ENCODE results near the gene GALNT6. TPM values are rescaled to one million over a fixed set of nuclear protein-coding genes. Genes with fewer than 3 reads are reported as not detected.

GALNT6 gene
- total and polyA plus RNA-seq, 2 experiments from 2014 or later: 28.4 to 30.7 TPM

DNA sequence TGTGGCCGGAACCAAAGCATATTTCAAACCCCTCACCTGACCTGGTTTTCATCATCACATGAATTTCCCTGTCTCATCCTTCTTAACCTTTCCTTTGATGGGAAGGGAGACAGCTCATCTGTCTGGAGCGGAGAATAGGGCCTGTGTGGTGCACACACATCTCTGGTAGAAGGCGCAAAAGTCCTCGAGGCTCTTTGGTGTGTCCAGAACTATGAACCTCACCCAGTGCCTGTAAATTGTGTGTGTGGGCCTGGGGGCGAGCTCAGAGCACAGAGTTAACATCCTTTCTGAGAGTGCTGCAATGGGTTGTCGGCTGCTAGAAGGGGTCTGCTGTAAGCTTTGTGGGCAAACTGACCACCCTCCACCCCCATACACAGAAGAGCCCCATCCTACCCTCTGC, 749 bp downstream of the GALNT6 start:
- Histone ChIP-seq H4K20me1 (ENCODE audit: insufficient read depth, poor library complexity, severe bottlenecking) (no peaks in the 10 kb centered on the region), H3K4me3 (no peak overlapping the region), H3K4me2 (peak overlapping the region; percentile 96), H3K9me3 (ENCODE audit: low read depth) (no peaks in the 10 kb centered on the region), H2AFZ (peak overlapping the region; percentile 88), H3K27ac (peak overlapping the region; percentile 63), H3K36me3 (replicated peaks; ENCODE audit: insufficient read depth, low read depth) (no peaks in the 10 kb centered on the region), H3K9me2 (replicated peaks; ENCODE audit: insufficient read depth) (no peaks in the 10 kb centered on the region), H3K27me3 (no peaks in the 10 kb centered on the region), H3K79me2 (no peaks in the 10 kb centered on the region), H3K4me1 (ENCODE audit: insufficient read depth) (peaks cover 20% of the 10 kb centered on the region)
- WGBS (ENCODE audit: low lambda C conversion rate, missing lambda C conversion rate): 73% methylated on average over 6 of the region's 6 CpGs
- DNase-seq (ENCODE audit: low spot score): no peak
- TF ChIP-seq, protein P1, sequence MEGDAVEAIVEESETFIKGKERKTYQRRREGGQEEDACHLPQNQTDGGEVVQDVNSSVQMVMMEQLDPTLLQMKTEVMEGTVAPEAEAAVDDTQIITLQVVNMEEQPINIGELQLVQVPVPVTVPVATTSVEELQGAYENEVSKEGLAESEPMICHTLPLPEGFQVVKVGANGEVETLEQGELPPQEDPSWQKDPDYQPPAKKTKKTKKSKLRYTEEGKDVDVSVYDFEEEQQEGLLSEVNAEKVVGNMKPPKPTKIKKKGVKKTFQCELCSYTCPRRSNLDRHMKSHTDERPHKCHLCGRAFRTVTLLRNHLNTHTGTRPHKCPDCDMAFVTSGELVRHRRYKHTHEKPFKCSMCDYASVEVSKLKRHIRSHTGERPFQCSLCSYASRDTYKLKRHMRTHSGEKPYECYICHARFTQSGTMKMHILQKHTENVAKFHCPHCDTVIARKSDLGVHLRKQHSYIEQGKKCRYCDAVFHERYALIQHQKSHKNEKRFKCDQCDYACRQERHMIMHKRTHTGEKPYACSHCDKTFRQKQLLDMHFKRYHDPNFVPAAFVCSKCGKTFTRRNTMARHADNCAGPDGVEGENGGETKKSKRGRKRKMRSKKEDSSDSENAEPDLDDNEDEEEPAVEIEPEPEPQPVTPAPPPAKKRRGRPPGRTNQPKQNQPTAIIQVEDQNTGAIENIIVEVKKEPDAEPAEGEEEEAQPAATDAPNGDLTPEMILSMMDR (IDR thresholded peaks at IDR 0.05; ENCODE audit: poor library complexity): no peak
- TF ChIP-seq EZH2phosphoT487 (IDR thresholded peaks at IDR 0.05; ENCODE audit: low read depth, severe bottlenecking, unreplicated experiment) (no peak), EZH2 (IDR thresholded peaks at IDR 0.05; ENCODE audit: borderline replicate concordance) (no peak)

DNA sequence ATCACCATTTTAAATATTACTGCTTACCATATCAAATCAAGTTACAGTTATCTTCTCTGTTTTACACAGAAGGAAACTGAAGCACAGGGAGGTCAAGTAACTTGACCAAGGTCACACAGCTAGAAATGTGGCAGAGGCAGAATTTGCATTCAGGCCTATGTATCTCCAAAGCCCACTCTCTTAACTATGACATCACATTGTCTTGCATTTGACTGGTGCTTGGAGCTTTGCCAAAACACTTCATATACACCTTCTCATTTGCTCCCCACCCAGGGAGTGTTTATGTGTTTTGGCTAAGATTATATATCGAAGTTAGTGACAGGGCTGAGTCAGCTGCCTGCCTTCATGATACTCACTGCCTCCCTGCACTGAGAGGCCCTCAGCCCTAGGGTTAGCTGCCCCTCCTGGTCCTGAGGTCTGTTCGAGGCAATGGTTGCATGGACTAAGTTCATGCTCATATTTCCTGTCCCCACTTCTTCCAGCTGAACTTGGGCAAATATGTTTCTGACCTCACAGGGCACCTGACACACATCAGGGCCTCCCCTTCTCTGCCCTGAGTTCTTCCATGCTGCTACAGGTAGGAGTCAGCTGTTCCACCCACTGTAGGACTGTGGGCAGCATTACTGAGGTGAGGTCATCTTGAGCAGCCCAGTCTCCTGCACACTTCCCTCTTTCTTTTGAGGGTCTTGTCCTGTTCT, 1.8 kb downstream of the GALNT6 start:
- Histone ChIP-seq H3K4me3 (no peak overlapping the region), H2AFZ (no peak overlapping the region), H3K27me3 (no peaks in the 10 kb centered on the region), H3K9me2 (replicated peaks; ENCODE audit: insufficient read depth) (no peaks in the 10 kb centered on the region), H3K4me2 (peak overlapping the region; percentile 23), H3K4me1 (ENCODE audit: insufficient read depth) (peaks cover 20% of the 10 kb centered on the region), H3K9me3 (ENCODE audit: low read depth) (no peaks in the 10 kb centered on the region), H3K79me2 (no peaks in the 10 kb centered on the region), H3K36me3 (replicated peaks; ENCODE audit: insufficient read depth, low read depth) (no peaks in the 10 kb centered on the region), H4K20me1 (ENCODE audit: insufficient read depth, poor library complexity, severe bottlenecking) (no peaks in the 10 kb centered on the region), H3K27ac (peak overlapping the region; percentile 19)
- TF ChIP-seq, protein P1 (IDR thresholded peaks at IDR 0.05; ENCODE audit: poor library complexity): no peak
- no peak for TF ChIP-seq EZH2 (IDR thresholded peaks at IDR 0.05; ENCODE audit: borderline replicate concordance)
- TF ChIP-seq EZH2phosphoT487 (IDR thresholded peaks at IDR 0.05; ENCODE audit: low read depth, severe bottlenecking, unreplicated experiment): no peak
- DNase-seq (ENCODE audit: low spot score): no peak
- 33% methylated on average over 2 of the region's 2 CpGs for WGBS (ENCODE audit: low lambda C conversion rate, missing lambda C conversion rate)

DNA sequence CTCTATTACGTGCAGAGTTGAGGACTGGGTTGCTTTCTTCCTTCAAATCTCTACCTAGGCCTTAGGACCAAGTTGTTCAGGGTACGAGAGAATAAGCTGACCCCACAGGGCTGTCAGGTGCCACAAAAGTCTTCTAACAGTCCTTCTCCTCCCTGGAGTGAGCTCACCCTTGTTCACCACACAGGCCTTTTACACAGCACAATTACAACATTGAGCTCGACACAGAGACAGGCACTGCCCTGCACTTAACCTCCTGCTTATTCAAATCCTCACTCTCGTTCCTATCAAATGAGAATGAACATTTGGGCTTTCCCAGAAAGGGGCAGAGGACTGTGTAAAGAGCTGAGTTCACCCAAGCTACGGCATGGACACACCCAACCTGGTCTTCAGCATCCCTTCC, 2.4 kb downstream of the GALNT6 start:
- Histone ChIP-seq H3K4me2 (no peak overlapping the region), H3K9me3 (ENCODE audit: low read depth) (no peaks in the 10 kb centered on the region), H3K27ac (peak overlapping the region; percentile 19), H3K4me3 (no peak overlapping the region), H3K27me3 (no peaks in the 10 kb centered on the region), H2AFZ (no peak overlapping the region), H3K79me2 (no peaks in the 10 kb centered on the region), H3K9me2 (replicated peaks; ENCODE audit: insufficient read depth) (no peaks in the 10 kb centered on the region), H4K20me1 (ENCODE audit: insufficient read depth, poor library complexity, severe bottlenecking) (no peaks in the 10 kb centered on the region), H3K4me1 (ENCODE audit: insufficient read depth) (peaks cover 20% of the 10 kb centered on the region), H3K36me3 (replicated peaks; ENCODE audit: insufficient read depth, low read depth) (no peaks in the 10 kb centered on the region)
- TF ChIP-seq EZH2 (IDR thresholded peaks at IDR 0.05; ENCODE audit: borderline replicate concordance) (no peak), EZH2phosphoT487 (IDR thresholded peaks at IDR 0.05; ENCODE audit: low read depth, severe bottlenecking, unreplicated experiment) (no peak)
- TF ChIP-seq, protein P1 (IDR thresholded peaks at IDR 0.05; ENCODE audit: poor library complexity): no peak
- no peak for DNase-seq (ENCODE audit: low spot score)
- 78% methylated on average over 5 of the region's 5 CpGs for WGBS (ENCODE audit: low lambda C conversion rate, missing lambda C conversion rate)

Measured in hepatocyte (in vitro differentiated cells).